Measurements from ENCODE around the gene DNAJC8.
A peak's percentile ranks its signal among the peaks of the same experiment; 100 is the strongest.

DNAJC8 gene

DNA sequence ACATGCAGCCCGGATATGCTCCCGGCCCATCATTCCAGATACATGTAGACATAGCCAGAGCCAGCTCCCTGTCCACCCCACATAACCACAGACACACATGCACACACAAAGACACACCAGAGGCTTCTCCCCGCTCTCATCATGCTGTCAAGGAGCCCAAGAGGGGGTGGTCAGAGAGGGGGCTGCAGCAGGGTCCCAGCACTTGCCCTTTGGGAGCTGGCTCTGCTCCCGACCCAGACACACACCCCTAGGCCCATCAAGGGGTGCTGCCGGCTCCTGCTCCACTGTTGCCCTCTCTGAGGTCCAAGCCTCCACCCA lies 58.9 kb downstream of the DNAJC8 start:
- H3K9ac ChIP-seq (ENCODE audit: insufficient read length): no peak overlapping the region
- H3K9me3 ChIP-seq (ENCODE audit: low read depth, low read length): no peaks in the 10 kb centered on the region
- peak overlapping the region; percentile 15; the same call in 1 of the 2 replicates for H3K27ac ChIP-seq
- no peak for DNase-seq (ENCODE audit: low read depth, low spot score)
- H3K4me3 ChIP-seq: no peak overlapping the region
- no peaks in the 10 kb centered on the region for H3K36me3 ChIP-seq (ENCODE audit: insufficient read depth, low read length)
- TF ChIP-seq EZH2 (IDR thresholded peaks at IDR 0.05) (no peak), FOXP2 (optimal IDR thresholded peaks at IDR 0.05; ENCODE audit: control extremely low read depth, extremely low read length, insufficient read depth) (no peak), POLR2AphosphoS5 (IDR thresholded peaks at IDR 0.05; ENCODE audit: borderline replicate concordance, low read depth, low read length) (no peak)

DNA sequence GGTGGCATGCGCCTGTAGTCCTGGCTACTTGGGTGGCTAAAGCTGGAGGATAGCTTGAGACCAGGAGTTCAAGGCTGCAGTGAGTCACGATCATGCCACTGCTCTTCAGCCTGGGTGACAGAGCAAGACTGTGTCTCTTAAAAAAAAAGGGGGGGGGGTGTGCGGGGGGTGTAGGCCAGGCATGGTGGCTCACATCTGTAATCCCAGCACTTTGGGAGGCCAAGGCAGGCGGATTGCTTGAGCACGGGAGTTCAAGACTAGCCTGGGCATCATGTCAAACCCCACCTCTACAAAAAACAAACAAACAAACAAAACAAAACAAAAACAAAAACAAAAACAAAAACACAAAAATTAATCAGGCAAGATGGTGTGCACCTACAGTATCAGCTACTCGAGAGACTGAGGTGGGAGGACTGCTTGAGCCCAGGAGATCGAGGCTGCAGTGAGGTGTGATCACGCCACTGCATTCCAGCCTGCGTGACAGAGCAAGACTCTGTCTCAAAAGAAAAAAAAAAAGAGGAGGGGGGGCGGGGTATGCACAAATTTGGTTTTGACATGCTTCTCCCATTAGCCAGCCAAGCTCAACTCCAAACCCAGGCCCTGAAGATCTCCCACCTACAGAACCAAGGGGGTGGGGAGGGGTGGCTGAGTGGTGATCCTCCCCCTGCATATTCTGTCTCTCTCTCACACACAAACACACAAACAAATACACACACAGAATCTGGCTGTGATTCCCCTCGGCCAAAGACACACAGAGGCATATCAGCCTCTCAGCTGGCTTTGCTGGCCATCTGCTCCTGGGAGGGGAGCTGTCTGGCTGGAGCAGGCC lies 59.5 kb downstream of the DNAJC8 start:
- Histone ChIP-seq H3K4me3 (no peak overlapping the region), H3K9ac (ENCODE audit: insufficient read length) (no peak overlapping the region), H3K27ac (peak overlapping the region; percentile 81; the same call in 1 of the 2 replicates), H3K36me3 (ENCODE audit: insufficient read depth, low read length) (no peaks in the 10 kb centered on the region), H3K9me3 (ENCODE audit: low read depth, low read length) (no peaks in the 10 kb centered on the region)
- TF ChIP-seq POLR2AphosphoS5 (IDR thresholded peaks at IDR 0.05; ENCODE audit: borderline replicate concordance, low read depth, low read length): no peak
- DNase-seq (ENCODE audit: low read depth, low spot score): no peak

DNA sequence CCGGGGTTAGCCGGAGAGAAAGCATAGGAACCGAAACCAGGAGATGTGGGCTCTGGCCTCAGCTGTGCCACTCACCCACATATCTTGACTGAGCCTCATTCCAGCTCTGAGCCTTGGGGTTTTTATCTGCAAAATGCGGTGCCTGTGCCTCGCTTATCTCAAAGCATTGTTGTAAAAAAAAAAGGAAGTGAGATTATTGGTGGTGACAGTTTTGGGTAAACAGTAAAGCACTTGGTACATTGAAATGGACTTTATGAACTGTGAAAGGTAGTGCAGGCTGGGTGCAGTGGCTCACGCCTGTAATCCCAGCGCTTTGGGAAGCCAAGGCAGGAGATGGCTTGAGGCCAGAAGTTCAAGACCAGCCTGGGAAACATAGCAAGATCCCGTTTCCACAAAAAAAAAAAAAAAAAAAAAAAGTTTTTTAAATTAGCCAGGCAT lies 60.1 kb downstream of the DNAJC8 start:
- Histone ChIP-seq H3K9me3 (ENCODE audit: low read depth, low read length) (no peaks in the 10 kb centered on the region), H3K9ac (ENCODE audit: insufficient read length) (peak overlapping the region; percentile 32), H3K27ac (peak overlapping the region; percentile 81), H3K4me3 (no peak overlapping the region), H3K36me3 (ENCODE audit: insufficient read depth, low read length) (no peaks in the 10 kb centered on the region)
- DNase-seq (ENCODE audit: low read depth, low spot score): no peak
- TF ChIP-seq POLR2AphosphoS5 (IDR thresholded peaks at IDR 0.05; ENCODE audit: borderline replicate concordance, low read depth, low read length) (no peak), FOXP2 (optimal IDR thresholded peaks at IDR 0.05; ENCODE audit: control extremely low read depth, extremely low read length, insufficient read depth) (no peak), EZH2 (IDR thresholded peaks at IDR 0.05) (no peak)

DNA sequence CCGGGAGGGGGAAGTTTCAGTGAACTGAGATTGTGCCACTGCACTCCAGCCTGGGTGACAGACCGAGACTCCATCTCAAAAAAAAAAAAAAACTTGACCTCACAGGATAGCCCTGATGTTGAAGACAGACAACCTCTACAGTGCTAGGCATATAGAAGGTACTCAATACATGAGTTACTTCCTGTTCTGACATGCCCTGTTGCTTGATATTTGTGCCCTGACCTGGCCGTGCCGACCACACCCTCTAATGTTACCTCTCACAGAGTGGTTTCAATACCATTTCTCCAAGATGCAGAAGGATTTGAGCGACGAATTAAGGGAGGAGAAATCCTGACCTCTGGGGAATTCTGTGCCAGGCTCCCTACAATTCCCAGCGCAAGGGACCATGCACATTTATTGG lies 61.6 kb downstream of the DNAJC8 start:
- no peak overlapping the region for H3K27ac ChIP-seq
- H3K36me3 ChIP-seq (ENCODE audit: insufficient read depth, low read length): no peaks in the 10 kb centered on the region
- no peak overlapping the region for H3K9ac ChIP-seq (ENCODE audit: insufficient read length)
- DNase-seq (ENCODE audit: low read depth, low spot score): no peak
- H3K4me3 ChIP-seq: no peak overlapping the region
- TF ChIP-seq EZH2 (IDR thresholded peaks at IDR 0.05) (no peak), POLR2AphosphoS5 (IDR thresholded peaks at IDR 0.05; ENCODE audit: borderline replicate concordance, low read depth, low read length) (no peak), FOXP2 (optimal IDR thresholded peaks at IDR 0.05; ENCODE audit: control extremely low read depth, extremely low read length, insufficient read depth) (no peak)
- H3K9me3 ChIP-seq (ENCODE audit: low read depth, low read length): no peaks in the 10 kb centered on the region

DNA sequence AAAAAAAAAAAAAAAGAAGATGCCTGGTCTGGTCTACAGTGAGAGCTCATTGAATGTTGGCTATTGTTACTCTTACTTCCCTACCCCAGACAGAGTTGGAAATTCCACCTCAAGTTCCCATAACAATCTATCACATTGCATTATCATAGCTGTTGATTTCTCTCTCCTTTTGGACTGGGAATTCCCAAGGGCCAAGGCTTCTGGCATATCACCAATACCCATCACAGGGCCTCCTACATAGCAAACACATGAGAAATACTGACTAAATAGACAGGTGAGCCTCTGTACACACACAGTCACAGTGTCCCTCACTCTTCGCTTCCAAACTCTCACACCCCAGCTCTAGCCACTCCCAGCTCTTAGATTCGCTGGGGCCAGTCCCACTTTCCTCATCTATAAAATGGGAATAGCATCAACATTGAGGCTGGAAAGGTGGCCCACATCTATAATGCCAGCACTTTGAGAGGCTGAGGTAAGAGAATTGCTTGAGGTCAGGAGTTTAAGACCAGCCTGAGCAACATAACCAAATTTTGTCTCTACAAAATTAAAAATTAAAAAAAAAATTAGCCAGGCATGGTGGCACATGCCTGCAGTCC lies 62.7 kb downstream of the DNAJC8 start:
- Histone ChIP-seq H3K9me3 (ENCODE audit: low read depth, low read length) (no peaks in the 10 kb centered on the region), H3K9ac (ENCODE audit: insufficient read length) (no peak overlapping the region), H3K4me3 (no peak overlapping the region), H3K36me3 (ENCODE audit: insufficient read depth, low read length) (no peaks in the 10 kb centered on the region), H3K27ac (no peak overlapping the region)
- no peak for DNase-seq (ENCODE audit: low read depth, low spot score)
- TF ChIP-seq EZH2 (IDR thresholded peaks at IDR 0.05): no peak
- TF ChIP-seq FOXP2 (optimal IDR thresholded peaks at IDR 0.05; ENCODE audit: control extremely low read depth, extremely low read length, insufficient read depth): no peak
- TF ChIP-seq POLR2AphosphoS5 (IDR thresholded peaks at IDR 0.05; ENCODE audit: borderline replicate concordance, low read depth, low read length): no peak

DNA sequence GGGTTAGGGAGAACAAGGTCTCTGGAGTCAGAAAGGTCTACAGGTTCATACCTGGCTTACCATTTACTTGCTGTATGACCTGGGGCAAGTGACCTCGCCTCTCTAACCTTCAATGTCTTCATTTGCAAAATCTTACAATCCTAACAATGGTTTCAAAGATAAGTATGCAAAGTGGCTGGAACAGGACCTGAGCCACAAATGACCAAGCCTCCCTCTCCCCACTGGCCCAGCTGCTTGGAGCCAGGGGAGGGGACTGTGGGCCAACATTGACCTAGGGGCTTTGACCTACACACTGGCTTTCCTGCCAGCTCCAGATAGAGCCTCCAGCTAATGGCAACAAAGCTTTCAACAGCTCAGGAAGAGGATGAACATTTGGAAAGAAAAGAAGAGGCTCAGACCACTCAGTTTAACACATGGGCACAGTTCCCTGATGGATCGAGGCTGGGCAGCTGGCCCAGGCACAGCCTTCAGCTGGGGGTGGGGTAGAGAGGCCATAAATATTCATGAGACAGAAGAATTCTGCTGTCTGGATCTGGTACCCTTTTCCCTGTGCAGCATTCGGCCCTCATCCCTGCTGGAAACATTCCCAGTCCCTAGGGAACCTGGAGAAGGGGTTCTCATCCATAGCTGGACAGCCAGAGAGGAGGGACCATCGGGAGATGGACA lies 69.2 kb downstream of the DNAJC8 start:
- no peak overlapping the region for H3K9ac ChIP-seq (ENCODE audit: insufficient read length)
- H3K9me3 ChIP-seq (ENCODE audit: low read depth, low read length): no peaks in the 10 kb centered on the region
- no peak overlapping the region for H3K4me3 ChIP-seq
- H3K27ac ChIP-seq: no peak overlapping the region
- TF ChIP-seq FOXP2 (optimal IDR thresholded peaks at IDR 0.05; ENCODE audit: control extremely low read depth, extremely low read length, insufficient read depth) (no peak), EZH2 (IDR thresholded peaks at IDR 0.05) (no peak), POLR2AphosphoS5 (IDR thresholded peaks at IDR 0.05; ENCODE audit: borderline replicate concordance, low read depth, low read length) (no peak)
- no peak for DNase-seq (ENCODE audit: low read depth, low spot score)
- H3K36me3 ChIP-seq (ENCODE audit: insufficient read depth, low read length): no peaks in the 10 kb centered on the region

DNA sequence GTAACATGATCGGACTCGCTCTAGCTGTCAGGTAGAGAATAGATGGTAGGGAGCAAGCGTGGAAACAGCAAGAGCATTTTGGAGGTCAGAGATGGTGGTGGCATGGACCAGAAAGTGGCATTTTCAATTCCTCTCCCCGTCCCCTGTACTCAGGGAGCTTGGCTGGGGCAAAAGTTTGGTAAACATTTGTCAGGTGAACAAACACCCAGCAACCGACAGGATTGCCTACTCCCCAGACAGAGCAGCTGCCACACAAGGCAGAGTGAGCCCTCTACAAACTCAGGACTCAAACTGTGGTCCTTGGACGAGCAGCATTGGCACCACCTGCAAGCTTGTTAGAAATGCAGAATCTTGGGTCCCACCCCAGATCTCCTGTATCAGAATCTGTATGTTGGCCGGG lies 70.7 kb downstream of the DNAJC8 start:
- H3K27ac ChIP-seq: no peak overlapping the region
- TF ChIP-seq POLR2AphosphoS5 (IDR thresholded peaks at IDR 0.05; ENCODE audit: borderline replicate concordance, low read depth, low read length) (no peak), FOXP2 (optimal IDR thresholded peaks at IDR 0.05; ENCODE audit: control extremely low read depth, extremely low read length, insufficient read depth) (no peak), EZH2 (IDR thresholded peaks at IDR 0.05) (no peak)
- no peaks in the 10 kb centered on the region for H3K36me3 ChIP-seq (ENCODE audit: insufficient read depth, low read length)
- no peaks in the 10 kb centered on the region for H3K9me3 ChIP-seq (ENCODE audit: low read depth, low read length)
- H3K4me3 ChIP-seq: no peak overlapping the region
- H3K9ac ChIP-seq (ENCODE audit: insufficient read length): no peak overlapping the region
- DNase-seq (ENCODE audit: low read depth, low spot score): no peak

DNA sequence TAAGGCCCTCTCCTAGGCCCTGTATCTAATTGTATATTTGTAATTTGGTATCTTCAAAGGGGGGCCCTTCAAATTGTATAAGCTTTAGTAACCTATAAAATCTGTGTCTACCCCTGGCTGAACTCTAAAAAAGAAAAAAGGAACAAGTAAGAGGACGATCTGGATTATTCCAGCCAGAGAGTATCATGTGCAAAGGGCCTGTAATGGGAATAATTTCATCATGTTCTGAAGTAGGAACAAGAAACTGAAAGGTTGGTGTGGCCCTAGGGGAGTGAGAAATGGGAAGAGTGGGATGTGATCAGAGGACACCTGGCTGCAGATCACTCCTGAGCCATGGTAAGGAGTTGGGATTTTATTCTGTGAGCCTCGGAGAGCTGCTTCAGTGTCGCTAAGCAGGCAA lies 71.1 kb downstream of the DNAJC8 start:
- Histone ChIP-seq H3K36me3 (ENCODE audit: insufficient read depth, low read length) (no peaks in the 10 kb centered on the region), H3K27ac (no peak overlapping the region), H3K4me3 (no peak overlapping the region), H3K9me3 (ENCODE audit: low read depth, low read length) (no peaks in the 10 kb centered on the region), H3K9ac (ENCODE audit: insufficient read length) (no peak overlapping the region)
- no peak for DNase-seq (ENCODE audit: low read depth, low spot score)
- TF ChIP-seq EZH2 (IDR thresholded peaks at IDR 0.05): no peak
- TF ChIP-seq POLR2AphosphoS5 (IDR thresholded peaks at IDR 0.05; ENCODE audit: borderline replicate concordance, low read depth, low read length): no peak
- no peak for TF ChIP-seq FOXP2 (optimal IDR thresholded peaks at IDR 0.05; ENCODE audit: control extremely low read depth, extremely low read length, insufficient read depth)
